ENCODE data around the gene HCFC1R1.

HCFC1R1 gene

GRCh38 chr16:3068487-3068886 lies 44.7 kb upstream of the HCFC1R1 start:
- no peak for TF ChIP-seq TAF1 (IDR thresholded peaks at IDR 0.05; ENCODE audit: borderline replicate concordance, insufficient read depth, low read length)
- TF ChIP-seq FOXP2 (optimal IDR thresholded peaks at IDR 0.05; ENCODE audit: borderline replicate concordance, extremely low read depth, extremely low read length, insufficient read depth) = no peak
- TF ChIP-seq SIN3A (IDR thresholded peaks at IDR 0.05; ENCODE audit: borderline replicate concordance, insufficient read depth, low read length) = no peak
- no peak for TF ChIP-seq REST (IDR thresholded peaks at IDR 0.05; ENCODE audit: insufficient read depth in 1 of 2, low read depth in 2 of 2, low read length in 2 of 2)
- no peak for TF ChIP-seq POLR2AphosphoS5 (IDR thresholded peaks at IDR 0.05; ENCODE audit: low read depth, low read length)

- TF ChIP-seq TAF1 (IDR thresholded peaks at IDR 0.05; ENCODE audit: borderline replicate concordance, insufficient read depth, low read length) (no peak), SIN3A (IDR thresholded peaks at IDR 0.05; ENCODE audit: borderline replicate concordance, insufficient read depth, low read length) (no peak), POLR2AphosphoS5 (IDR thresholded peaks at IDR 0.05; ENCODE audit: low read depth, low read length) (no peak)
These were observed 42.7 kb upstream of the HCFC1R1 start for GRCh38 chr16:3066440-3066748.

GRCh38 chr16:3065742-3066439 lies 42.1 kb upstream of the HCFC1R1 start:
- TF ChIP-seq TAF1 (IDR thresholded peaks at IDR 0.05; ENCODE audit: borderline replicate concordance, insufficient read depth, low read length) (no peak), POLR2AphosphoS5 (IDR thresholded peaks at IDR 0.05; ENCODE audit: low read depth, low read length) (no peak), SIN3A (IDR thresholded peaks at IDR 0.05; ENCODE audit: borderline replicate concordance, insufficient read depth, low read length) (no peak), FOXP2 (optimal IDR thresholded peaks at IDR 0.05; ENCODE audit: borderline replicate concordance, extremely low read depth, extremely low read length, insufficient read depth) (no peak), REST (IDR thresholded peaks at IDR 0.05; ENCODE audit: insufficient read depth in 1 of 2, low read depth in 2 of 2, low read length in 2 of 2) (no peak)

- TF ChIP-seq REST (IDR thresholded peaks at IDR 0.05; ENCODE audit: insufficient read depth in 1 of 2, low read depth in 2 of 2, low read length in 2 of 2) (no peak), FOXP2 (optimal IDR thresholded peaks at IDR 0.05; ENCODE audit: borderline replicate concordance, extremely low read depth, extremely low read length, insufficient read depth) (no peak), POLR2AphosphoS5 (IDR thresholded peaks at IDR 0.05; ENCODE audit: low read depth, low read length) (no peak), SIN3A (IDR thresholded peaks at IDR 0.05; ENCODE audit: borderline replicate concordance, insufficient read depth, low read length) (no peak), TAF1 (IDR thresholded peaks at IDR 0.05; ENCODE audit: borderline replicate concordance, insufficient read depth, low read length) (no peak)
These were observed 41.5 kb upstream of the HCFC1R1 start, which contains the start of gene IL32 for GRCh38 chr16:3065069-3065741. Gene IL32, plus strand, starts transcription at chr16:3065640. Its CDS starts 172 bp downstream, at chr16:3065812.

- TF ChIP-seq REST (IDR thresholded peaks at IDR 0.05; ENCODE audit: insufficient read depth in 1 of 2, low read depth in 2 of 2, low read length in 2 of 2) = no peak
- TF ChIP-seq POLR2AphosphoS5 (IDR thresholded peaks at IDR 0.05; ENCODE audit: low read depth, low read length) = no peak
- TF ChIP-seq SIN3A (IDR thresholded peaks at IDR 0.05; ENCODE audit: borderline replicate concordance, insufficient read depth, low read length) = no peak
- TF ChIP-seq TAF1 (IDR thresholded peaks at IDR 0.05; ENCODE audit: borderline replicate concordance, insufficient read depth, low read length) = no peak
- no peak for TF ChIP-seq FOXP2 (optimal IDR thresholded peaks at IDR 0.05; ENCODE audit: borderline replicate concordance, extremely low read depth, extremely low read length, insufficient read depth)
These were observed 40.1 kb upstream of the HCFC1R1 start for GRCh38 chr16:3063625-3064386.
